GM12878 (cell line): ENCODE results near the gene EHBP1. TPM values are rescaled to one million over a fixed set of nuclear protein-coding genes. Genes with fewer than 3 reads are reported as not detected.

Source experiments
- ATAC-seq: fragments of 200-7000 bp; cut with Tn5 transposase; 3 replicates; pipeline ENCODE4 v1.9.1; 2020; ENCODE audit warnings: mild to moderate bottlenecking, moderate library complexity
- BruUV-seq: library from RNA; stranded (reverse); fragments of 400-500 nt; replicated peaks from 2 replicates; lab custom pipeline; 2021; lab: Mats Ljungman, UMichigan
- CTCF ChIA-PET: fragments of 300-600 bp; sonication (Branson Sonifier 250); formaldehyde crosslinking; extraction: SDS; loops from one replicate; lab custom pipeline; 2021; ENCODE audit warnings: inconsistent platforms; lab: Yijun Ruan, JAX
- POLR2A ChIA-PET: fragments of 350-600 bp; formaldehyde crosslinking; extraction: SDS; loops from one replicate; lab custom pipeline; 2021; ENCODE audit warnings: inconsistent platforms; lab: Charles Lee
- RAD21 ChIA-PET: fragments of 300-600 bp; sonication (Branson Sonifier 250); formaldehyde crosslinking; loops from one replicate; lab custom pipeline; 2023; ENCODE audit warnings: antibody characterized with exemption; ENCODE audit not compliant: unreplicated experiment; lab: Charles Lee
- SMC1A ChIA-PET: fragments of 300-600 bp; sonication (Branson Sonifier 250); formaldehyde crosslinking; loops from one replicate; lab custom pipeline; 2023; ENCODE audit not compliant: unreplicated experiment, uncharacterized antibody; lab: Charles Lee
- DNase-seq: peaks from one replicate; pipeline ENCODE4 v3.0.0-alpha.2; 2011; ENCODE audit warnings: low read depth, low spot score
- FAIRE-seq: peaks from 3 replicates; lab custom pipeline; 2011; peaks lifted over from hg19 to GRCh38; lab: Jason Lieb, UNC
- H2AFZ ChIP-seq: 2 replicates; pipeline ENCODE4 v1.6.0; 2011; ENCODE audit warnings: low read depth, low read length, control low read depth; ENCODE audit not compliant: control insufficient read depth
- H3K27ac ChIP-seq: 2 replicates; pipeline ENCODE4 v1.5.1; 2011; ENCODE audit warnings: control low read depth; ENCODE audit not compliant: control insufficient read depth, insufficient read depth
- H3K27me3 ChIP-seq, 2 experiments: replicated peaks in 1 of 2; 2 replicates each; pipeline versions ENCODE4 v1.6.0 to v1.6.1; 2011; ENCODE audit warnings: low read length in 1 of 2; ENCODE audit not compliant: control insufficient read depth in 2 of 2, insufficient read depth in 2 of 2
- H3K36me3 ChIP-seq, 2 experiments: 2 replicates each; pipeline ENCODE4 v1.5.1; 2011; ENCODE audit warnings: low read length in 1 of 2; ENCODE audit not compliant: control insufficient read depth in 2 of 2, insufficient read depth in 2 of 2
- H3K4me1 ChIP-seq: 2 replicates; pipeline ENCODE4 v1.6.1; 2011; ENCODE audit warnings: mild to moderate bottlenecking, low read length, moderate library complexity, mixed read lengths; ENCODE audit not compliant: control insufficient read depth, insufficient read depth
- H3K4me2 ChIP-seq: 2 replicates; pipeline ENCODE4 v1.6.0; 2011; ENCODE audit warnings: control low read depth; ENCODE audit not compliant: control insufficient read depth, insufficient read depth
- H3K4me3 ChIP-seq: fragments of 200-600 bp; sonication (generic); 2 replicates; pipeline ENCODE4 v1.5.1; 2016
- H3K79me2 ChIP-seq: 2 replicates; pipeline ENCODE4 v1.6.0; 2011; ENCODE audit warnings: low read length; ENCODE audit not compliant: control insufficient read depth, insufficient read depth
- H3K9ac ChIP-seq: 2 replicates; pipeline ENCODE4 v1.8.0; 2011; ENCODE audit warnings: low read length, control low read depth, mixed read lengths; ENCODE audit not compliant: control insufficient read depth, insufficient read depth
- H3K9me3 ChIP-seq: replicated peaks from 3 replicates; pipeline ENCODE4 v1.5.1; 2011; ENCODE audit warnings: mild to moderate bottlenecking, low read length; ENCODE audit not compliant: control insufficient read depth, insufficient read depth
- H4K20me1 ChIP-seq: 2 replicates; pipeline ENCODE4 v1.6.0; 2011; ENCODE audit not compliant: control insufficient read depth, insufficient read depth
- DPF2 ChIP-seq: fragments of 450-650 bp; IDR thresholded peaks from 2 replicates; pipeline ENCODE4 v1.6.1; 2017; ENCODE audit warnings: mild to moderate bottlenecking
- FOXM1 ChIP-seq: IDR thresholded peaks from 2 replicates; pipeline ENCODE4 v1.6.1; 2012; ENCODE audit warnings: low read depth, mild to moderate bottlenecking, inconsistent platforms, low read length, moderate library complexity
- GATAD2B ChIP-seq: fragments of 450-650 bp; conservative IDR thresholded peaks from 2 replicates; pipeline ENCODE4 v1.6.1; 2017; ENCODE audit warnings: low read depth, mild to moderate bottlenecking, moderate library complexity
- IRF3 ChIP-seq: fragments of 450-650 bp; IDR thresholded peaks from 2 replicates; pipeline ENCODE4 v1.6.1; 2014; ENCODE audit warnings: mild to moderate bottlenecking
- MLLT1 ChIP-seq: fragments of 450-650 bp; IDR thresholded peaks from 2 replicates; pipeline ENCODE4 v1.6.1; 2016; ENCODE audit warnings: mild to moderate bottlenecking
- POLR2AphosphoS2 ChIP-seq: IDR thresholded peaks from 2 replicates; pipeline ENCODE4 v1.6.1; 2011; ENCODE audit warnings: low read depth, mild to moderate bottlenecking, low read length, improper control_type of control experiment, moderate library complexity
- RAD51 ChIP-seq: fragments of 450-650 bp; IDR thresholded peaks from 2 replicates; pipeline ENCODE4 v1.6.1; 2016; ENCODE audit warnings: moderate library complexity, mild to moderate bottlenecking, inconsistent platforms
- TCF3 ChIP-seq: IDR thresholded peaks from 2 replicates; pipeline ENCODE4 v1.6.1; 2012; ENCODE audit warnings: low read depth, mild to moderate bottlenecking, low read length, borderline replicate concordance; ENCODE audit not compliant: insufficient read depth
- WGBS: methylation state at CpG from one replicate; pipeline ENCODE4 v1.1.6; 2016; ENCODE audit warnings: low lambda C conversion rate; ENCODE audit not compliant: insufficient replicate concordance, insufficient coverage; ENCODE audit errors: missing lambda C conversion rate; 5-methylcytosine and 5-hydroxymethylcytosine counted together
- in situ Hi-C: fragments of 300-500 bp; cut with MboI; formaldehyde crosslinking; loops from 9 replicates; pipeline ENCODE4 v1.14.3; 2018; ENCODE audit warnings: mixed read lengths
- intact Hi-C: fragments of 100-400 bp; cut with micrococcal nuclease; formaldehyde crosslinking; loops from one replicate; pipeline ENCODE4 v1.14.2; 2022; ENCODE audit not compliant: unreplicated experiment
- polyA plus RNA-seq, 11 experiments: library from polyadenylated mRNA; depleted of rRNA in 4 of 11; unstranded in 6 of 11; stranded (reverse) in 5 of 11; fragments of >200 nt; fragmentation: Nextera tagmentation in 4 of 11; fragmentation: Illumina TruSeq in 1 of 11; extraction: Ambion mirVana in 4 of 11; extraction: Trizol in 1 of 11; gene quantifications; 1 replicate in 1 of 11; 2 replicates in 10 of 11; pipeline versions ENCODE4 v1.2.1 to v1.2.3, GENCODE V29; 2011 to 2016; ENCODE audit warnings: inconsistent platforms in 2 of 11, missing spikeins in 2 of 11, low read depth in 1 of 11
- total RNA-seq, 4 experiments: library from RNA; depleted of rRNA in 3 of 4; stranded (reverse); fragments of >200 nt in 3 of 4; fragmentation: Illumina TruSeq in 1 of 4; extraction: Trizol in 1 of 4; gene quantifications; 2 replicates each; pipeline versions ENCODE4 v1.2.1 to v1.2.3, GENCODE V29; 2013 to 2021
- TF ChIP-seq, protein P1 (sequence below): IDR thresholded peaks from 2 replicates; pipeline ENCODE4 v1.6.1; 2012; ENCODE audit warnings: low read depth, low read length, improper control_type of control experiment
- TF ChIP-seq, protein P2 (sequence below): fragments of 450-650 bp; formaldehyde crosslinking; IDR thresholded peaks from 2 replicates; pipeline ENCODE4 v1.4.0; 2020; ENCODE audit warnings: mild to moderate bottlenecking, moderate library complexity
- TF ChIP-seq, protein P3 (sequence below): fragments of 150-350 bp; IDR thresholded peaks from 2 replicates; pipeline ENCODE4 v1.6.1; 2014; ENCODE audit warnings: mild to moderate bottlenecking, low read depth, low read length

EHBP1 gene
- total and polyA plus RNA-seq, 10 of the 15 experiments (the other 5 are each of a cell fraction or from before 2014, with no cell fraction given): 5.7 to 26.1 (median 13.6) TPM

- FAIRE-seq: peak; percentile 61
- ChIA-PET CTCF (interaction anchor here (2.0 kb wide), 1 partner anchor 30 kb away, joined by 6 read pairs; no protein-coding TSS in a partner anchor), RAD21 (no interaction called here), POLR2A (no interaction called here), SMC1A (interaction anchor here (0.5 kb wide), 1 partner anchor 133 kb away, joined by 3 read pairs; no protein-coding TSS in a partner anchor)
- no TSS peak for BruUV-seq
- no peaks in the 10 kb centered on the region for H3K9me3 ChIP-seq
- H3K4me2 ChIP-seq: no peak overlapping the region
- intact Hi-C loops: no loop called here
- no peak overlapping the region for H3K4me3 ChIP-seq
- no peak overlapping the region for H3K9ac ChIP-seq
- WGBS: 67% methylated on average over 2 of the region's 2 CpGs
- ATAC-seq: no peak
- no peaks in the 10 kb centered on the region for H3K4me1 ChIP-seq
- H2AFZ ChIP-seq: no peak overlapping the region
- H3K27me3 ChIP-seq: no peaks in the 10 kb centered on the region
- no peaks in the 10 kb centered on the region for H3K79me2 ChIP-seq
- no peak for DNase-seq
- H4K20me1 ChIP-seq: no peaks in the 10 kb centered on the region
- no peaks in the 10 kb centered on the region for H3K36me3 ChIP-seq
- H3K27ac ChIP-seq: no peak overlapping the region
- in situ Hi-C loops: no loop called here
- no peak for TF ChIP-seq IRF3
- TF ChIP-seq, protein P1, sequence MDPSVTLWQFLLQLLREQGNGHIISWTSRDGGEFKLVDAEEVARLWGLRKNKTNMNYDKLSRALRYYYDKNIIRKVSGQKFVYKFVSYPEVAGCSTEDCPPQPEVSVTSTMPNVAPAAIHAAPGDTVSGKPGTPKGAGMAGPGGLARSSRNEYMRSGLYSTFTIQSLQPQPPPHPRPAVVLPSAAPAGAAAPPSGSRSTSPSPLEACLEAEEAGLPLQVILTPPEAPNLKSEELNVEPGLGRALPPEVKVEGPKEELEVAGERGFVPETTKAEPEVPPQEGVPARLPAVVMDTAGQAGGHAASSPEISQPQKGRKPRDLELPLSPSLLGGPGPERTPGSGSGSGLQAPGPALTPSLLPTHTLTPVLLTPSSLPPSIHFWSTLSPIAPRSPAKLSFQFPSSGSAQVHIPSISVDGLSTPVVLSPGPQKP: no peak
- TF ChIP-seq, protein P2, sequence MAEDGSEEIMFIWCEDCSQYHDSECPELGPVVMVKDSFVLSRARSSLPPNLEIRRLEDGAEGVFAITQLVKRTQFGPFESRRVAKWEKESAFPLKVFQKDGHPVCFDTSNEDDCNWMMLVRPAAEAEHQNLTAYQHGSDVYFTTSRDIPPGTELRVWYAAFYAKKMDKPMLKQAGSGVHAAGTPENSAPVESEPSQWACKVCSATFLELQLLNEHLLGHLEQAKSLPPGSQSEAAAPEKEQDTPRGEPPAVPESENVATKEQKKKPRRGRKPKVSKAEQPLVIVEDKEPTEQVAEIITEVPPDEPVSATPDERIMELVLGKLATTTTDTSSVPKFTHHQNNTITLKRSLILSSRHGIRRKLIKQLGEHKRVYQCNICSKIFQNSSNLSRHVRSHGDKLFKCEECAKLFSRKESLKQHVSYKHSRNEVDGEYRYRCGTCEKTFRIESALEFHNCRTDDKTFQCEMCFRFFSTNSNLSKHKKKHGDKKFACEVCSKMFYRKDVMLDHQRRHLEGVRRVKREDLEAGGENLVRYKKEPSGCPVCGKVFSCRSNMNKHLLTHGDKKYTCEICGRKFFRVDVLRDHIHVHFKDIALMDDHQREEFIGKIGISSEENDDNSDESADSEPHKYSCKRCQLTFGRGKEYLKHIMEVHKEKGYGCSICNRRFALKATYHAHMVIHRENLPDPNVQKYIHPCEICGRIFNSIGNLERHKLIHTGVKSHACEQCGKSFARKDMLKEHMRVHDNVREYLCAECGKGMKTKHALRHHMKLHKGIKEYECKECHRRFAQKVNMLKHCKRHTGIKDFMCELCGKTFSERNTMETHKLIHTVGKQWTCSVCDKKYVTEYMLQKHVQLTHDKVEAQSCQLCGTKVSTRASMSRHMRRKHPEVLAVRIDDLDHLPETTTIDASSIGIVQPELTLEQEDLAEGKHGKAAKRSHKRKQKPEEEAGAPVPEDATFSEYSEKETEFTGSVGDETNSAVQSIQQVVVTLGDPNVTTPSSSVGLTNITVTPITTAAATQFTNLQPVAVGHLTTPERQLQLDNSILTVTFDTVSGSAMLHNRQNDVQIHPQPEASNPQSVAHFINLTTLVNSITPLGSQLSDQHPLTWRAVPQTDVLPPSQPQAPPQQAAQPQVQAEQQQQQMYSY (CRISPR knock-in tag): no peak
- no peak for TF ChIP-seq DPF2
- TF ChIP-seq RAD51: no peak
- no peak for TF ChIP-seq TCF3
- TF ChIP-seq FOXM1: no peak
- TF ChIP-seq MLLT1: no peak
- TF ChIP-seq GATAD2B: no peak
- no peak for TF ChIP-seq POLR2AphosphoS2
- TF ChIP-seq, protein P3, sequence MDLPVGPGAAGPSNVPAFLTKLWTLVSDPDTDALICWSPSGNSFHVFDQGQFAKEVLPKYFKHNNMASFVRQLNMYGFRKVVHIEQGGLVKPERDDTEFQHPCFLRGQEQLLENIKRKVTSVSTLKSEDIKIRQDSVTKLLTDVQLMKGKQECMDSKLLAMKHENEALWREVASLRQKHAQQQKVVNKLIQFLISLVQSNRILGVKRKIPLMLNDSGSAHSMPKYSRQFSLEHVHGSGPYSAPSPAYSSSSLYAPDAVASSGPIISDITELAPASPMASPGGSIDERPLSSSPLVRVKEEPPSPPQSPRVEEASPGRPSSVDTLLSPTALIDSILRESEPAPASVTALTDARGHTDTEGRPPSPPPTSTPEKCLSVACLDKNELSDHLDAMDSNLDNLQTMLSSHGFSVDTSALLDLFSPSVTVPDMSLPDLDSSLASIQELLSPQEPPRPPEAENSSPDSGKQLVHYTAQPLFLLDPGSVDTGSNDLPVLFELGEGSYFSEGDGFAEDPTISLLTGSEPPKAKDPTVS: no peak
Measured at GRCh38 chr2:62817995-62818713, 112.6 kb downstream of the EHBP1 start.
